ENCODE measurements around the gene OTX2.

The OTX2 gene

DNA sequence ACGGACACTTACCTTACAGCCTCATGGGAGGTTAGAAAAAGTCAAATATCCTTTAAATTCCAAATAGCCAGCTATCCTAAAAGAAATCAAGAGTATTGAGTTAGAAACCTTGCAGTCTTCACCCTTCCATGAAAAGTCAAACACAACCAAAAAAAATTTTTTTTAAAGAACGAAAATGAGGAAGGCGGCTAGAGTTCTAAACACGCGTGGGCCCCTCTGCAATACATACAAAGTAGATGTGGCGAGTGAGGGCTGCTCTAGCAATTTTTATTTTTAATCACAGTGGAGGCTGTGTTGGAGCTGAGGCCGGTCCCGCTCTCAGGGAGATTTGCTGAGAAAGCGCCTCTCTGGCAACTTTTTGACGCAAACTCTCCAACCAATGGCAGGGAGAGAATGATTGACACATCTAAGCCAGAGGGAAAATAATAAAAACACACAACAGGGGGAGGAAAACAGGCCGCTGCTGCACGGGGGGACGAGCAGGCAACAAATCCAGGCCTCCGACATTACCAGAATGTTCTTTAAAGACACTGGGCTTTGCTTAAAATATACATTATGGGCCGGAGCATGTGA lies at the start of gene OTX2:
OTX2 (minus strand) TSS at position 333 of the 573 bp plus-strand sequence. CDS start 5,023 bp downstream, outside the sequence.
- no peak for DNase-seq (ENCODE audit: low spot score)

DNA sequence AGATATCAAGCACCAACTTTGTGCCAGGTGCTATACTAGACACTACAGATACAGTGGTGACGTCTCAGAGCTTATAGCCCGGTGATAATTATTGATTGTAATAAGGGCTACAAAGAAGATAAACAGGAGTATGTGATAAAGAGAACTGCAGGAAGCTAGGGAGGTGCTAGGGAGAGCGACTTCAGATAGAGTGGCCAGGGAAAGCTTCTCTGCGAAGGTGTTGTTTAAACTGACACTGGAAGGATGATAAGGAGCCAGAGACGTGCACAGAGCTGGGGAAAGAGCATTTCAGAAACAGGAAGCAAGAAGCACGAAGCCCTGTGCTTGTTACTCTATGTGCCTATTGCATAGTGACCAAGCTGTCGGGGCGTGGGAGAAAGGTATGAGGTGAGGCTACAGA lies 48.1 kb upstream of the OTX2 start:
- no peak for DNase-seq (ENCODE audit: low spot score)

DNA sequence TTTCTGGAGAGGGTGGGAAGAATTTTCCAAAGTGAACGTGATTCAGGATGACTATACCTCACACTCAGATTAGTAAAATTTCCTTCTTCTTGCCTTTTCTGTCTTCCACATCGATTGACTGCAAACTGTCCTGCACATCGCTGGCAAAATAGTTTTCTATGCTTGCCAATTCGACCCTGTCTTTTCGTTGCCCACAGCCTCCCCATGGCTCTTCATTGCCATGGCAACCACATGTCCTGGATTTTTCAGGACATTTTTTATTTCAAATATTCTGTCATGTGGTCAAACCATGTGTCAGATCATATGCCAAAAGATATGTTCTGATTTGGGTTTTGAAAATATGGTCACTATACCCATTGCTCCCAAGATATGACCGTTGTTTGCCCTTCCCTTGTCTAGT lies 46.9 kb upstream of the OTX2 start:
- no peak for DNase-seq (ENCODE audit: low spot score)

DNA sequence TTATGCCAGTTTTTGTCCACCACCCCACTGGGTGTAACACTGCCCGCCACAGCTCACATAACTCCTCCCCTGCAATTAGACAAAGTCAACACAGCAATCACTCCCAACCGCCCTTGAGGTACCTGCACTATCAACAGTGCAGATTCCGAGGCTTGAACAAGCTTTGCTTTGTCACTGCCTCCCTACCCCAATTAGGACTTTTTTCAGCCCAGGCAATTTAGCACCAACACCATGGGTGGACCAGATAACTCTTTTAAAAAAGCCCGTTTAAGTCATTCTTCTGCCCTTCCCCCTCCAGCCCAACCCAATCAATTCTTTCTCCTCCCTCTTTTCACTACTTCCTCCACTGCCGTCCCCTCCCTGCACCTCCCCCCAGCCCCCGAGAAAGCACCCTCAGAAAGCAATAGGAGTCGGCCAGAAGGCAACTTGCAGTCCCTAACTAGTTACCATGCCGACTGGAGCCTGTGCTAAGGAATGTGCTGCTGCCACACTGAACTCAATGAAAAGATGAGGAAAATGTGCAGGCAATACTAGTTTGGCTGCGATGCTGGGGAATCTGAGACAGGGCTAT lies 45.7 kb upstream of the OTX2 start:
- no peak for DNase-seq (ENCODE audit: low spot score)

DNA sequence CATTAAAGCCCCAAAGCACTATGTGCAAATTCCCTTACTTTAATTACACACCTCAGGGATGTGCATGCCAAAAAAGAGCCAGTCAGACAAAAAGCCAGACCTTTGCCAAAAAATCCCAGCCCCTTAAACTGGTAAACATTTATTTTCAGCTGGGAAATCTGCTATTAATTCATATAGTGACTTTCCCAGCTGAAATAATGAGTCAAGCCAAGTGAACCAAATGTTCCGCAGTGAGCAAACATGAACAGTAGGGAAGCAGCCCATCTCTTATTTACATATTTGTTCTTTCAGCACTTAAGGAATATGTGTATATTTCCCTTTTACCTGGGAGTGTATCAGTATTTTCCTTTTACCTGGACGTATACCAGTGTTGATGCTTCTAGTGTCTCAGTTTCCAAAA lies 44.0 kb upstream of the OTX2 start:
- DNase-seq (ENCODE audit: low spot score) = no peak

DNA sequence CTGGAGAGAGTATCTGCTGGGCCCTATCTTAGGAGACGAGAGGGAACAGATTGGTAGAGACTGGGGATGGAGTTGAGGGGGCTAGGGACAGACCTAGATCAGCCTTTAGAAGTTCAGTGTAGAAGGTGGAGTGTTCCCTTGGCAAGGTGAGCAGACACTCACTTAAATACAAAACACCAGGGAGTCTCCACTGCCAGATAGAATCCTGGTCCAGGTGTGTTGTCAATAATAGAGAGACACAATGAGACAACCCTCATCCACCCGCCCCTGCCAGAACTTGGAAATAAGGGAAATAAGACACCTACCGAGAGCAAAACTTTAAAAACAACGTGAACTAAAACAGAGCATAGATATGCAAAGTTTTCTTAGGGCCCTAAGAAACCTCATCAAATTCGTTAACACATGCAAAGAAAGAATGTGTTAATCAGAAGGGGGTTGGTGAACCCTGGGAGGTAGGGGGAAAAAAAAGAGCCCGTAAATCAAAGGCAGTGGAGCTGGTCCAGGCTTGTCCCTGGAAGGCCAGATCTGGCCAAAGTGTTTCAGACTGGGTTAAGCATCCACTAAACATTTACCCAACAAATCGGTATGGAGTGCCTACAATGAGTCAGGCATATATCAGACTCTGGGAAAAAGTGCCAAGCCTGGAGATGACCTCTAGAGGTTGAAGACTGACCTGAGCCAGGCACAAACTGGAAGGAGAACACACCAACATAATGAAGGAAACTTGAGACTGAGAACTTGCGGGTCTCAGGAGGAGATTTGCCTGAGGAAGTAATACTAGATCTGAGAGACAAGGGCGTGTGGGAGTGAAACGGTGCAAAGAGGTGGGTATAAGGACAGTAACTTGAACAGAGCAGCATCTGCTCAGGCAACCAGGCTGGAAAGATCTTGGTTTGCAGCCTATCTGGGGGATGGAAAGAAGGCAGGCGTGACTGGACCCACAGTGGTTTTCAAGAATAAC lies 37.0 kb upstream of the OTX2 start:
- DNase-seq (ENCODE audit: low spot score) = no peak

DNA sequence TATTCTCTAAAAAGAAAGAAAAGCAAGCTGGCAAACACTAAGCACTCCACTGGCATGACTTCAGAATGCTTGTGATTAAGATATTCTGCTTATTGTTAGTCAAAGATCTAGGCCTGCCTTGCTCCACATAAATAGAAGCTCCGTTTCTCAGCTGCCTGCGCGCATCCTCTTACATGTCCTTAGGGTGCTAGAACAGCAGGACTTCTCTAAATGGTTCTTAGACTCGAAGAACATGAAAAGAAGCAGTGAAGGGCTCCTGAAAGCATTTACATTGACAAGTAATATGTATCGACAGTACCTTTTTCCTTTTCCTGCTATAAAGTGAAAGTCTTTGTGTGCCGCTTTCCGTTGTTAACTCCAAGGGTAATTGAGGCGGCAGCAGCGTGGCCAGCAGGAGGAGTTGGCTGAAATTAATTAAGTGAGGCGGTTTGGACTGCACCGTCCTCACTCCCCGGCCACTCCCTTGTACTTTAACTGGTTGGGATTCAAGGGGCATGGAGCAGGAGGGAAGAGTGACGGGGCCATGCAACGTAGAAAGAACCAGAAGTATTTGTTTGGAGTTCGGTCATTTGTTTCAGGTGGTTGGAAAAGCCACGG lies 34.2 kb upstream of the OTX2 start:
- DNase-seq (ENCODE audit: low spot score) = no peak

DNA sequence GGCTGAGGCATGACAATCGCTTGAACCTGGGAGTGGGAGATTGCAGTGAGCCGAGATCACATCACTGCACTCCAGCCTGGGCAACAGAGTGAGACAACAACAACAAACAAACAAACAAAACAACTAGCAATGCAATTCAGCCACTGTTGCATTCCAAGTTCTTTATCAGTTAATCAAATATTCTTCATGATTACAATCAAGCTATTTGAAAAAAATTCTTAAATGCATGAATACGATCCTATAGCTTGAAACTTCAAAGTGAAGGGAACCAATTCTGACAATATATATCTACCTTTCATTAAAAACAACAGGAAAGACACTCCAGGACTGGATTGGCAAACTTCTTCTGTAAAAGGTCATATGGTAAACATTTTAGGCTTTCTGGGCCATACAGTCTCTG lies 31.3 kb upstream of the OTX2 start:
- no peak for DNase-seq (ENCODE audit: low spot score)

DNA sequence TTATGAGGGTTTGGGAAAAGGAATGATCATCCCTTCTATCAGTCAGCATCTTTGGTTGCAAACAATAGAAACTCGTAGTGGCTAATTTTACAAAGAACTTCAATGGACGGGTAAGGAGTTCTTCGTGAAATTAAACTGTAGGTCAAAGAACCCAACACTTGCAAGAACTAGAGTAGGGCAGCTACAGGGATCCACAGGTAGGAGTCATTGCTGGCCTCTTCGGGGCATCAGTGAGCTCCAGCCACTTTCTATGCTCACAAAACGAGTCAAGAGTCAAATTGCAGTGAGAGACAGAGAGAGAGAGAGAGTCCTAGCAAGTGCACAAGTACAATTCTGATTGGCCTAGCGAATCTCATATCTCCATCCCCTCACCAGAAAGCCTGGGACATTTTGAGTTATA lies 29.9 kb upstream of the OTX2 start:
- DNase-seq (ENCODE audit: low spot score) = no peak

DNA sequence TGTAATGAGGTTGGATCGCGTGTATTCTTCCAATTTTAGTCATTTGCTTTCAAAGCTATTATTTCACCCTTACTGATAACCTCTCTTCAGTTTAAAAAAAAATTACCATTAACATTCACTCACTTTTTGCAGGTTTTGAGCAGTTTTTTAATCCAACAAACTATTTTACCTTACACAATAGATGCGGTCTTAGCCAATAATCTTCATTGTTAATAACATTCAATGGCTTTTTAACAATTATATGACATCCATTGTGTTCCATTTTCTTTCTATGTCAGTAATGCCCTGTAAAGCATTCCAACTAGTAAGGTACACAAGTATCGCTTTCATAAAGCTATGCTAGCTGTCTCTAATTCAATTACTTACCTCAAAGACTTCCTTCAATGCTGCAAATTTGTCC lies 18.9 kb upstream of the OTX2 start:
- no peak for DNase-seq (ENCODE audit: low spot score)

DNA sequence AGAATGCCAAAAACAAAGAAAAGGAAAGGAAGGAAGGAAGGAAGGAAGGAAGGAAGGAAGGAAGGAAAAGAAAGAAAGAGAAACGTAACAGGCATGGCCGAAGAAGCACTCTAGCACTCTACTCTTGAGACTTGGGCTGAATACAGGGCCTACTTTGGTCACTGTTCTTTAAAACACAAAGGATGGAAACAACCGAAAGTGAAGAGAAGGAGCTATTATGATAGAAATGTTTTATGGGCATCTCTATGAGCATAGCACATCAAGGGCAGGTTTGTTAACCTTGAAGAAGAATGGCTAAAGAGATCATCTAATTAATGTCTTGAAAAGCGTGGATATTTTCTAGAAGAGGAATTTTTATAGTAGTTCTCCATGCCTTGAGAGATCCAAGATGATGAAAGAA lies 15.9 kb upstream of the OTX2 start:
- DNase-seq (ENCODE audit: low spot score) = no peak

DNA sequence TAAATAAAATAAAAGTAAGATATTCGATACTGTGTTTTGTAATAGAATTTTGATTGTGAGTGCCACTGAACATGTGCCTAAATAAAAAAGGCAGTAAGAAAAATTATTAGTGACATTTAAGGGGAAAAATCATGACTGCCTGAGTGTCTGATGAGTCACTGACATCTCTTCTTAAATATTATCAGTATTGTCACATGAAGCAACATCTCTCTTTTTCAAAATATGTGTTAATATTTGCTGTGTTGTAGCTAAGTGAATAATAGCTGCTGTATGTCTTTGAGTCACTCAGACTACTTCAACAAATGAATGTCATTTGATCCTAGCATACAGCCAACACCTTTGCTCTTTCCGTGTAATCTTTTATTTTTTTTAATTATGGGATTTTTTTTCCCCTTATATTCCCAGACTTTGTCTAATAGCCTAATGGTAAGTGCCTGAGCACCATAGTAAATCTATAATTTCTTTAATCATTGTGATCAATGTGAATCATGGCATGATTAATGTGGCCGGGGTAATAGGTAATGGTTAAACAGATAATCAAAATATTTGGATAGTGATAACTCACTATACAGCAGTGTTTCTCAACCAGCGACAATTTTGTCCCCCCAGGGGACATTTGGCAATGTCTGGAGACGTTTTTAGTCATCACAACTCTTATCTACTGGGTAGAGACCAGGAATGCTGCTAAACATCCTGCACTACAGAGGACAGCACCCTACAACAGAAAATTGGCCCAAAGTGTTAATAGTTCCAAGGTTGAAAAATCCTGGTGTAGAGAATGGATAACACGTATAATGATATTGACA lies 11.7 kb upstream of the OTX2 start:
- DNase-seq (ENCODE audit: low spot score) = no peak

DNA sequence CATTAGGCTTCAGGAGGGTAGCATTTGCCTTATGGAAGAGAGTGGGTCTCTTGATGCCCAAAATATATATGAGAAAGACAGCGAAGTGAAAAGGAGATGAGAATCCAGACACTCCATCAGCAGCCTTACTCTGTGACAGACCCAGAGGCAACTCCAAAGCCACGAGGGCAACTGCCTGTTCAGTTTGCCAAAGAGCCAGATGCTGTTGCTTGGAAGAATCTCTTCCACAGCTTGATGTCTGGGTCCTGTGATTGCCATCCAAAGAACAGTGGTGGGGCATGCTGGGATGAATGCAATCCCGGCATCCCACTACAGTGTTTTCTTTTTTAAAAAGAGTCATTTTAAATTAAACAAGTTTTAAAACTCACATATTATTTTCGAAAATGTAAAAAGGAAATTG lies 10.9 kb upstream of the OTX2 start:
- DNase-seq (ENCODE audit: low spot score) = no peak

DNA sequence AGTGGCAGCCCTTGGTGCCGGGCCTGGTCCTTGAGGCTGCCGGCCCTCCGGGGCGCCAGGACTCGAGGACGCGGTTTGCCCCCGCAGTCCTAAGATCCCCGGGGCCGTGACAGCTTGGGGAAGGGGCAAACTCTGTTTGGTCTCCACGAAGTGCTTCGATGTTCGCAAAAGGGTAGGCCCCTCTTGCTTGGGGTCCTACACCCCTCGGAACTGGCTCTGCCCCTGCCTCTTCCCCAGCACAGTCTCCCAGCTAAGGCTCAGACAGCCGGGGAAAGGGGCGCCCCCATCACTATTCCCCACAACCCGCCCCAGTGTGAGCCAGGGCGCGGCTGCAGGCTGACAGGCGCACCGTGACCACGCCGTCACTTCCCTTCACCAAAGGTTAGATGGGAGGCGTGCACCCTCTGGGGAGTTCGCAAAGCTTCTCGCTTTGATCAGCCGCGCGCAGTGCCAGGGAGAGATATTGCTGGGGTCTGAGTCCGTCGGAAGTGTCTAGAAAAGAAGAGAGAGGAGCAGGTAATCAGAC lies 7.2 kb upstream of the OTX2 start:
- DNase-seq (ENCODE audit: low spot score) = no peak

DNA sequence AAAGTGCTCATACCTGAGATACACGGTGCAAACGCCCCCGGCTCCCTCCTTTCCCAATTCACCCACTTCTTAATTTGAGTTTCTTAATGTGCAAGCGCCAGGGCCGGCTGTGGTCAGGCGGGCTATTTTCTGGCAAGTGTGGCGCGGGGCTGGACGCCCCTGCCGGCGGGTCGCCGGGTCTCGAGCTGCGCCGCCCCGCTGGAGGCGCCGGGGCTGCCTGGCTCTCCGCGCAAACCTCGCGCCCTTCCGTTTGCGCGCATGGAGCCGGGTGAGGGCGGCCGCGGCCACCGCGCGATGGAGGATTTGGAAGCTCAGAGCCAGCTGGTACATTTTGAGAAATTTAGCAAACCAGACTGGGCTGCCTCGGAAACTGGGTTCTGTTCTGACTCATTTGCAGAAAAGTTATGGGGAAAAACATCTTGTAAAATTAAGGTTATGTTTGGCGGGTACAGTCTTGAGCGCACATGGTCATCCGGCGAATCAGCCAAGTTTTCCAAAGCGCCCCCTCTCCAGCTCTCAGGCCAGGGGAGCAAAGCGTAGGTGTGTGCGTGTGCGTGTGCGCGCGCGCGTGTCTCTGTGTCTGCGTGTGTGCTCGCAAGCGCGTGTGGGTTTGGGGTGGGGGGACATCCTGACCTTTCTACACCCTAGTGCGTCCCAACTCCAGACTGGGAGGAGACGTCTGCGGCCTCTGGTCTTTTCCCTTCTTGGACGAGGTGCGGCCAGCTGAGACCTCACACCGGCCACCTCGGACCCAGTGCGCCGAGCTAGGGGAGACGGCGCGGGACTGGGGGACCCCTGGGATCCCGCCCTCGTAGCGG lies 6.5 kb upstream of the OTX2 start:
- no peak for DNase-seq (ENCODE audit: low spot score)

DNA sequence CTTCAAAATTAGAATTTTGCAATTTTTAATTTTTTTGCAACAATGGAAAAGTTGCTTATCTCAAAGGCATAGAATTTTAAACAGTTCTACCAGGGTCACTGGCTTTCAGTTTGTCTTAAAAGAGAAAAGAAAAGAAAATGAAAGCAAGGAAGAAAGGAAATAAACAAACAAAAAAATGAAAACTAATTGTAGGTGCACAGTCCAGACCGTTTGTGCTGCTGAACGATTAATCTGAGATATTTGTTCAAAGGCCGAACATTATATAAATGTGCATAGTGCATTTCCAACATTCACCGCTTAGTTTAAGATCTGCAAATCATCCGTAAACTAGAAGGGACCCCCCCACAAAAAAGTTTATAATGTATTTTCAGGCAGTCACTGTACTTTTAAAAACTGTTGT lies 5.5 kb upstream of the OTX2 start:
- DNase-seq (ENCODE audit: low spot score) = no peak

DNA sequence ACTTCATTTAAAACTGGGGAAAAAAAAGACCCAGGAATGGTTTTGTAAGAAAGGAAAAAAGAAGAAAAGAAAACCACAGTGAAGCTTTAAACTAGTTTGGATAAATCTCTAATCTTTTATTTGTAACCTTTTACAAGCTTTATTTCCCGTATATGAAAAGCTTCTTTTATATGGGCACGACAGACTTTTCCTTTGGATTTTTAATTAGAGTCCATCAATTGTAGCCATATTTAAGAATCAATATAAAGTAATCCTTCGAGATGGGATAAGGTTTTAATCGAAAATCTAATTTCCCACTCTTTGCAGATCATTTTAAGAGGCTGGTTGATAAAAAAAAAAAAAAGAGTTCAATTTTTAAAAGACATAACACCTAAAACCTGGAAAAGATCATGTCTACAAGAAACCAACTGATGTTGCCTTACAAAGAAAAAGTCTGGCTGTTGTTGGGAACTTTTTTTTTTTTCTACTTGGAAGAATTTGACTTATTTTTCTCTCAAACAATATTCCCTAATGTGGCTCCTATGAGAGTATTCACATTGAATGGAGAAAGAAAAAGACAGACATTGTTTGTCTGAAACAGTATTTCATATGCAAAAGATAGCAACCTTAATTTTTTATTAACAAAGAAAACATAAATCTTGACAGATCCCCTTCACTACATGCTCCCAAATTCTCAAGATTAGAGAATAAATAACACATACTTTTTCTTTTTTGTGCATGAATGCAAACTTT lies 4.9 kb upstream of the OTX2 start:
- no peak for DNase-seq (ENCODE audit: low spot score)

DNA sequence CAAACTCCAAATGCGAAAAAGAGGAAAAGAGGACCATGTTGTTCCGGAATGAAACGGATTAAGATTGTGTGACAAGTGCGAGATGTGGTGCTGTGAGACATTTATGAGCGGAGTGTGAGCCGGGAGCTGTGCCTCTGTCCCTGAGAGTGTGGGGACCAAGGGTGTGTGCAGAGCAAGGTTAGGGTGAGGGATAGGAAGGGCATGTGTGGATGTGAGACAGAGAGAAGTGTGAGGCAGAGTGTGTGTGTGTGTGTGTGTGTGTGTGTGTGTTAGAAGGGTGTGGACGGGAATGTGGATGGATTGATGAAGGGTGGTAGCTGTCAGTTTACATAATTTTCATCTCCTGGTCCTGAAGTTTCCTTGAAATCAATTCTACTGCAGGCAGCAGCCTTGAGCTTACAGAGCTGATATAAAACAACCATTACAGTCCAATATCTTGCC lies 4.3 kb upstream of the OTX2 start:
- no peak for DNase-seq (ENCODE audit: low spot score)

DNA sequence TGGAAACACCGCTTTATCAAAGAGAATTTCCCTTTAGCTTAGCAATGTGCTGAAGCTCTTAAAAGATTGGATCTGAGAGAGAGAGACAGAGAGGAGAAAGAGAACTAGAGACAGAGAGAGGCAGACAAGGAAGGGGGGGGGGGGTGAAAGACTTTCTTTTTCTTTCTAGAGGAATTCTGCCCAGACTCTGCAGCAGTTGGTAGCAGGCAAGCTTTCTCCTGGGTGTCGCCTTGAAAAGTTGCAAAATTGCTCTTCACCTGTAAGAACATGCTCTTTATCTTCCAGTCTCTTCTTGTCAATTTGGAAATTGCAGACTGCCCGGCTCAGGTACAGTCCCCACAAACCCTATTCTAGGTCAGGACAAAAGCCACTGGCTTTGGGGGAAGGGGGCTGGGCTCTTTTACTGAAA lies 2.9 kb upstream of the OTX2 start:
- DNase-seq (ENCODE audit: low spot score) = no peak
